ENCODE data around the gene SMIM27. TPM values are rescaled to one million over a fixed set of nuclear protein-coding genes. Genes with fewer than 3 reads are reported as not detected.

The SMIM27 gene
- total RNA-seq, 1 donor from 2014 or later = 10.3 TPM

- intact Hi-C loops (cut with micrococcal nuclease) = loop anchor here (5.0 to 10.0 kb wide), 2 partner anchors 918 to 1261 kb away; partner anchors contain the start of genes NOL6 and UBE2R2
These were observed 2.0 kb downstream of the SMIM27 start for GRCh38 chr9:32554107-32554506.

- intact Hi-C loops (cut with micrococcal nuclease) = loop anchor here (5.0 to 10.0 kb wide), 2 partner anchors 918 to 1260 kb away; partner anchors contain the start of genes NOL6 and UBE2R2
These were observed 2.5 kb downstream of the SMIM27 start for GRCh38 chr9:32554591-32554990.

- intact Hi-C loops (cut with micrococcal nuclease) = loop anchor here (10.0 kb wide), 1 partner anchor 1256 kb away; the partner anchor contains the start of gene UBE2R2
These were observed 6.3 kb downstream of the SMIM27 start for GRCh38 chr9:32558408-32558934.

- intact Hi-C loops (cut with micrococcal nuclease) = no loop called here
These were observed 13.8 kb downstream of the SMIM27 start for GRCh38 chr9:32565967-32566366.

GRCh38 chr9:32566770-32567169 lies 14.6 kb downstream of the SMIM27 start:
- intact Hi-C loops (cut with micrococcal nuclease) = no loop called here

GRCh38 chr9:32570262-32570661 lies 18.1 kb downstream of the SMIM27 start:
- intact Hi-C loops (cut with micrococcal nuclease) = loop anchor here (5.0 kb wide), 4 partner anchors 138 to 1223 kb away; partner anchors contain the start of genes B4GALT1 and SMU1

GRCh38 chr9:32571969-32572899 lies 20.1 kb downstream of the SMIM27 start:
- intact Hi-C loops (cut with micrococcal nuclease) = loop anchor here (1.0 to 5.0 kb wide), 6 partner anchors 20 to 1225 kb away; partner anchors contain the start of genes B4GALT1, SMIM27, SMU1 and TOPORS

- intact Hi-C loops (cut with micrococcal nuclease) = loop anchor here (1.0 to 5.0 kb wide), 11 partner anchors 21 to 1226 kb away; partner anchors contain the start of genes ACO1, APTX, B4GALT1 and BAG1
These were observed 20.9 kb downstream of the SMIM27 start, which contains the start of gene NDUFB6 for GRCh38 chr9:32572900-32573523. Gene NDUFB6 (minus strand): TSS chr9:32573159. CDS start chr9:32573060, 99 bp downstream.

GRCh38 chr9:32573821-32574220 lies 21.7 kb downstream of the SMIM27 start:
- intact Hi-C loops (cut with micrococcal nuclease) = loop anchor here (1.0 to 5.0 kb wide), 9 partner anchors 48 to 1227 kb away; partner anchors contain the start of genes ACO1, APTX, B4GALT1 and BAG1

GRCh38 chr9:32574858-32575257 lies 22.7 kb downstream of the SMIM27 start:
- intact Hi-C loops (cut with micrococcal nuclease) = loop anchor here (5.0 kb wide), 4 partner anchors 143 to 1228 kb away; partner anchors contain the start of genes B4GALT1 and SMU1

- intact Hi-C loops (cut with micrococcal nuclease) = no loop called here
These were observed 25.2 kb downstream of the SMIM27 start for GRCh38 chr9:32577316-32577715.

- intact Hi-C loops (cut with micrococcal nuclease) = loop anchor here (1.0 kb wide), 2 partner anchors 53 to 200 kb away; partner anchors contain the start of gene RIGI
These were observed 26.8 kb downstream of the SMIM27 start for GRCh38 chr9:32578976-32579375.

GRCh38 chr9:32579706-32580331 lies 27.7 kb downstream of the SMIM27 start:
- intact Hi-C loops (cut with micrococcal nuclease) = loop anchor here (1.0 to 5.0 kb wide), 3 partner anchors 54 to 647 kb away; partner anchors contain the start of gene RIGI

GRCh38 chr9:32580631-32581300 lies 28.6 kb downstream of the SMIM27 start:
- intact Hi-C loops (cut with micrococcal nuclease) = loop anchor here (1.0 to 5.0 kb wide), 2 partner anchors 388 to 647 kb away; no protein-coding TSS in a partner anchor

GRCh38 chr9:32581512-32582143 lies 29.5 kb downstream of the SMIM27 start:
- intact Hi-C loops (cut with micrococcal nuclease) = loop anchor here (1.0 to 5.0 kb wide), 2 partner anchors 387 to 646 kb away; no protein-coding TSS in a partner anchor

GRCh38 chr9:32584784-32585183 lies 32.7 kb downstream of the SMIM27 start:
- intact Hi-C loops (cut with micrococcal nuclease) = loop anchor here (5.0 kb wide), 1 partner anchor 643 kb away; no protein-coding TSS in a partner anchor

- intact Hi-C loops (cut with micrococcal nuclease) = no loop called here
These were observed 35.8 kb downstream of the SMIM27 start for GRCh38 chr9:32587901-32588300.

- intact Hi-C loops (cut with micrococcal nuclease) = loop anchor here (1.0 kb wide), 1 partner anchor 379 kb away; no protein-coding TSS in a partner anchor
These were observed 37.1 kb downstream of the SMIM27 start for GRCh38 chr9:32589083-32589723.

GRCh38 chr9:32590476-32590875 lies 38.3 kb downstream of the SMIM27 start:
- intact Hi-C loops (cut with micrococcal nuclease) = no loop called here

Measured in T-helper 1 cell treated with Interleukin-12 subunit alpha and Interleukin-12 subunit beta and Interleukin-4 antibody, amounts not matched to agents 30 ng/mL and 1 ng/mL, for 36 hours (primary cell).